ENCODE measurements around the gene FBXL3. TPM values are rescaled to one million over a fixed set of nuclear protein-coding genes. Genes with fewer than 3 reads are reported as not detected.

Gene FBXL3
- total and polyA plus RNA-seq, 2 of the 4 experiments (the other 2 are of a cell fraction) = 15.3 to 43.6 TPM

- no TSS peak for BruUV-seq (replicated peaks)
- H2BK20ac ChIP-seq (ENCODE audit: low read depth, low read length) = no peak overlapping the region
- H3K23ac ChIP-seq (ENCODE audit: low read depth, low read length) = no peak overlapping the region
- no peak overlapping the region for H3K4ac ChIP-seq (ENCODE audit: low read depth, low read length)
- CTCF ChIA-PET = no interaction called here
- H3K4me2 ChIP-seq (ENCODE audit: low read depth, low read length) = no peak overlapping the region
- H3K4me1 ChIP-seq (ENCODE audit: control insufficient read depth, insufficient read depth, low read length) = peaks cover 2% of the 10 kb centered on the region
- H2AFZ ChIP-seq (replicated peaks; ENCODE audit: low read length, poor library complexity) = no peak overlapping the region
- no peak overlapping the region for H3K4me3 ChIP-seq (ENCODE audit: insufficient read depth, low read depth, low read length)
- dilution Hi-C loops (cut with HindIII; ENCODE audit: low sequenced_read_pairs, unreplicated experiment) (no loop called here), intact Hi-C loops (cut with micrococcal nuclease) (no loop called here), in situ Hi-C loops (cut with MboI; ENCODE audit: low sequenced_read_pairs) (no loop called here)
- H3K79me1 ChIP-seq (ENCODE audit: low read depth in 1 of 2, low read length in 2 of 2) = peaks cover 0 to 15% of the 10 kb centered on the region in 2 experiments; a peak in 2 of 4 replicates
- peaks cover 5% of the 10 kb centered on the region; the same call in 1 of the 2 replicates for H3K9me1 ChIP-seq (ENCODE audit: insufficient read depth, low read length)
- no CpG with 5 or more reads among the region's 1 CpG for WGBS, 2 experiments (ENCODE audit: extremely low coverage in 2 of 2, insufficient read length in 1 of 2)
- no peak overlapping the region for H2AK5ac ChIP-seq (ENCODE audit: low read depth, low read length)
- DNase-seq (no peak), ATAC-seq (ENCODE audit: low read depth) (no peak)
- TF ChIP-seq BHLHE40 (IDR thresholded peaks at IDR 0.05; ENCODE audit: low read depth, low read length) (no peak), RCOR1 (IDR thresholded peaks at IDR 0.05; ENCODE audit: insufficient replicate concordance, low read length) (no peak), RAD21 (IDR thresholded peaks at IDR 0.05; ENCODE audit: low read length) (no peak), FOS (IDR thresholded peaks at IDR 0.05; ENCODE audit: low read depth, low read length) (no peak), MXI1 (IDR thresholded peaks at IDR 0.05; ENCODE audit: borderline replicate concordance, low read depth, low read length) (no peak), ELK1 (IDR thresholded peaks at IDR 0.05; ENCODE audit: borderline replicate concordance, low read depth, low read length) (no peak), MAZ (IDR thresholded peaks at IDR 0.05; ENCODE audit: borderline replicate concordance, low read depth, low read length) (no peak), CHD1 (IDR thresholded peaks at IDR 0.05; ENCODE audit: low read depth, low read length) (no peak), RFX5 (IDR thresholded peaks at IDR 0.05; ENCODE audit: low read depth, low read length) (no peak), CEBPB (IDR thresholded peaks at IDR 0.05; ENCODE audit: low read depth, low read length) (no peak), CTCF (conservative IDR thresholded peaks at IDR 0.05; ENCODE audit: low read depth, low read length) (no peak), MAFK (IDR thresholded peaks at IDR 0.05; ENCODE audit: low read depth, low read length) (no peak), POLR2A (IDR thresholded peaks at IDR 0.05; ENCODE audit: low read depth, low read length) (no peak), NFE2L2 (IDR thresholded peaks at IDR 0.05; ENCODE audit: low read depth, low read length) (no peak), SMC3 (IDR thresholded peaks at IDR 0.05; ENCODE audit: low read depth, low read length) (no peak), USF2 (IDR thresholded peaks at IDR 0.05; ENCODE audit: low read depth, low read length) (no peak)
- no peak overlapping the region for H2AK9ac ChIP-seq (replicated peaks; ENCODE audit: low read depth, low read length, poor library complexity)
- H4K5ac ChIP-seq (ENCODE audit: low read depth, low read length) = no peak overlapping the region
- H3K18ac ChIP-seq (ENCODE audit: low read depth, low read length) = no peak overlapping the region
- H3K9me3 ChIP-seq (ENCODE audit: control insufficient read depth, insufficient read depth, low read length) = no peaks in the 10 kb centered on the region
- no peak overlapping the region for H4K8ac ChIP-seq (ENCODE audit: low read depth in 2 of 2, low read length in 2 of 2)
- H4K91ac ChIP-seq (ENCODE audit: insufficient read depth, low read depth, low read length) = no peak overlapping the region
- H3K9ac ChIP-seq (ENCODE audit: low read depth, low read length) = no peak overlapping the region
- no peaks in the 10 kb centered on the region for H3K27me3 ChIP-seq (ENCODE audit: control insufficient read depth, insufficient read depth, low read length)
- H4K20me1 ChIP-seq (ENCODE audit: insufficient read depth, low read length) = peaks cover 16% of the 10 kb centered on the region
- H3K14ac ChIP-seq (replicated peaks; ENCODE audit: low read depth, low read length) = no peak overlapping the region
- no peaks in the 10 kb centered on the region for H3K36me3 ChIP-seq (ENCODE audit: control insufficient read depth, insufficient read depth, low read length)
- H2BK15ac ChIP-seq (ENCODE audit: low read depth, low read length) = no peak overlapping the region
- H2BK5ac ChIP-seq (ENCODE audit: low read depth, low read length, poor library complexity, severe bottlenecking) = no peak overlapping the region
- no peak overlapping the region for H3K27ac ChIP-seq (ENCODE audit: insufficient read depth, low read length)
- H2BK120ac ChIP-seq (ENCODE audit: low read depth, low read length) = no peak overlapping the region
- POLR2A ChIA-PET (ENCODE audit: unreplicated experiment) = no interaction called here
- no peak overlapping the region for H3K56ac ChIP-seq (ENCODE audit: extremely low read depth, insufficient read depth, low read length)
Observed at GRCh38 chr13:77029436-77029835, 2.5 kb upstream of the FBXL3 start.
